Measurements from ENCODE around the gene GRIN3B. TPM values are rescaled to one million over a fixed set of nuclear protein-coding genes. Genes with fewer than 3 reads are reported as not detected.

The GRIN3B gene
- total RNA-seq, 2 donors from 2014 or later: 0.14 TPM; not detected in 1

DNA sequence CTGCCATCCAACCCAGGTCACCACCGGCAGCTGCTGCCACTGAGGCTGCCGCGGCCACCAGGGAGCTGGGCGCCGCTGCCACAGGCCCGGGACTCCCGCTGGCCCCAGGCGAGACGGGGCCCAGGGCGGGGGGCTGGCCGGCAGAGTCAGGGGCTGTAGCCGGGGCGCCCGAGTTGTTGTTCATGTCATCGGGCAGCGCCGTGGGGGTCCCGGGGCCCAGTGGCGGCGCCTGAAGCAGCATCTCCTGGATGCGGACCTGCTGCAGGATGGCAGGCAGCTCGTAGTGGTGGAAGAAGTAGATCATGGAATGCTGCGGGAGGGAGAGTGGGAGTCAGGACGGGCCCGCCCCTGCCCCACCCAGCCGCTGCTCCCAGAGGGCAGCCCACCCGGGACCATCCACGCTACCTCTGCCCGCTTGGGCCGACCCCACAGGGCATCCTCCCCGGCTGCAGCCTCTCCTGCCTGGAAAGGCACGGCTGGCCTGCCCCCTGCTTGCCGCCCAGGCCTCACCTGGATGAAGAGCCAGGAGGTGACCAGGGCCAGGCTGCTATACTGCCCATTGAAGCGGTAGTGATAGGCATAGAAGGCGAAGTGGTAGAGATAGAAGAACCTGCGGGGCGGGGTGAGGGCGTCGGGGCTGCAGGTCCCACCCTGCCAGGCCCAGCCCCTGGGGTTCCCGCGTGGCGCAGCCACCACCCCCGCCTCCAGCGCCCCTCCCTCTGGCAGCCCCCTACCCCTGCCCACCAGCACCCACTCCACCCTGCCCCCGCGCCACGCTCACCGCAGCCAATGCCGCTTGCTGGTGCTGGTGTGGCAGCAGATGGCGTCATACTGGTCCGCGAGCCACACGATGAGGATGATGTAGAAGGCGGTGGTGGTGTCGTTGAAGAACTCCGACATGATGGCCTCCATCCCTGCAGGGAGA is 10.6 kb downstream of the GRIN3B start:
- peaks cover 45% of the 10 kb centered on the region for H3K36me3 ChIP-seq
- DNase-seq (ENCODE audit: low spot score) (no peak), ATAC-seq (ENCODE audit: insufficient number of reproducible peaks, low FRiP score, low read depth) (no peak)
- peaks cover 2 to 4% of the 10 kb centered on the region in 2 donors for H3K4me1 ChIP-seq (ENCODE audit: control insufficient read depth in 1 of 2, low read depth in 2 of 2)
- H3K9me3 ChIP-seq: no peaks in the 10 kb centered on the region
- TF ChIP-seq CTCF (IDR thresholded peaks at IDR 0.05): no peak
- H3K27me3 ChIP-seq (replicated peaks; ENCODE audit: insufficient read depth): no peaks in the 10 kb centered on the region
- no peak overlapping the region for H3K4me3 ChIP-seq
- no peak overlapping the region for H3K27ac ChIP-seq

GRCh38 chr19:1011831-1012333 is 11.7 kb downstream of the GRIN3B start:
- H3K4me1 ChIP-seq (ENCODE audit: control insufficient read depth in 1 of 2, low read depth in 2 of 2): peaks cover 12 to 15% of the 10 kb centered on the region in 2 donors
- H3K4me3 ChIP-seq: no peak overlapping the region
- H3K27ac ChIP-seq: no peak overlapping the region
- H3K27me3 ChIP-seq (replicated peaks; ENCODE audit: insufficient read depth): no peaks in the 10 kb centered on the region
- H3K9me3 ChIP-seq: no peaks in the 10 kb centered on the region
- DNase-seq (ENCODE audit: low spot score) (no peak), ATAC-seq (ENCODE audit: insufficient number of reproducible peaks, low FRiP score, low read depth) (no peak)
- no peak for TF ChIP-seq CTCF (IDR thresholded peaks at IDR 0.05)
- H3K36me3 ChIP-seq: peaks cover 45% of the 10 kb centered on the region

DNA sequence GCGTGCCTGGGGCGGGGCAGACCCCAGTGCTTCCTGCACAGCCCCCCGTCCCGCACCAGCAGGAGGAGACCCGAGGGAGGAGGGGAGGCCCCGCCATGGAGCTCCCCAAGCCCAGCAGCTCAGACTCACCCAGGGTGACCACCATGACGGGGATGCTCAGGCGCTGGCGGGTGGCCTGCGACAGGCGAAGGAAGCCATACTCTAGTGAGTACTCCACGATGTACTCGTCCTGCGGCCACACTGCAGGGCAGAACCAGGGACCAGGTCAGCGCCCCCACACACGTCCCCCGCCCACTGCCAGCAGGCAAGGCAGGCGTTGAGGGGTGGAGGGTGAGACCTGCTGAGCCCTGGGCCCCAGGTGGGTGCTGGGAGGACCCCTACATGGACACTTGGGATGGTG is 12.1 kb downstream of the GRIN3B start:
- DNase-seq (ENCODE audit: low spot score): no peak
- no peak overlapping the region for H3K27ac ChIP-seq
- peaks cover 17 to 19% of the 10 kb centered on the region in 2 donors for H3K4me1 ChIP-seq (ENCODE audit: control insufficient read depth in 1 of 2, low read depth in 2 of 2)
- TF ChIP-seq CTCF (IDR thresholded peaks at IDR 0.05): no peak
- no peaks in the 10 kb centered on the region for H3K27me3 ChIP-seq (replicated peaks; ENCODE audit: insufficient read depth)
- ATAC-seq (ENCODE audit: insufficient number of reproducible peaks, low FRiP score, low read depth): no peak
- no peak overlapping the region for H3K4me3 ChIP-seq
- peaks cover 45% of the 10 kb centered on the region for H3K36me3 ChIP-seq
- no peaks in the 10 kb centered on the region for H3K9me3 ChIP-seq

- H3K27me3 ChIP-seq (replicated peaks; ENCODE audit: insufficient read depth): no peaks in the 10 kb centered on the region
- DNase-seq (ENCODE audit: low spot score) (no peak), ATAC-seq (ENCODE audit: insufficient number of reproducible peaks, low FRiP score, low read depth) (no peak)
- H3K4me1 ChIP-seq (ENCODE audit: control insufficient read depth in 1 of 2, low read depth in 2 of 2): peaks cover 26 to 28% of the 10 kb centered on the region in 2 donors
- no peak overlapping the region for H3K27ac ChIP-seq
- H3K4me3 ChIP-seq: no peak overlapping the region
- H3K36me3 ChIP-seq: peaks cover 45% of the 10 kb centered on the region
- H3K9me3 ChIP-seq: no peaks in the 10 kb centered on the region
- TF ChIP-seq CTCF (IDR thresholded peaks at IDR 0.05): no peak
These were observed 13.0 kb downstream of the GRIN3B start for GRCh38 chr19:1013218-1013617.

- DNase-seq (ENCODE audit: low spot score): no peak
- Histone ChIP-seq H3K4me1 (ENCODE audit: control insufficient read depth in 1 of 2, low read depth in 2 of 2) (peaks cover 38 to 40% of the 10 kb centered on the region in 2 donors), H3K9me3 (no peaks in the 10 kb centered on the region), H3K36me3 (peaks cover 45% of the 10 kb centered on the region), H3K4me3 (no peak overlapping the region), H3K27ac (no peak overlapping the region), H3K27me3 (replicated peaks; ENCODE audit: insufficient read depth) (no peaks in the 10 kb centered on the region)
- no peak for TF ChIP-seq CTCF (IDR thresholded peaks at IDR 0.05)
- no peak for ATAC-seq (ENCODE audit: insufficient number of reproducible peaks, low FRiP score, low read depth)
These were observed 14.2 kb downstream of the GRIN3B start for GRCh38 chr19:1014161-1015060.
